Activated CD8-positive, alpha-beta T cell treated with anti-CD3 and anti-CD28 coated beads, Interleukin-2, amount 10 ng/mL, durations not matched to agents 7 days and 5 days (primary cell): Measurements from ENCODE around the gene OR56A4. TPM values are rescaled to one million over a fixed set of nuclear protein-coding genes. Genes with fewer than 3 reads are reported as not detected.

Source experiments
- ATAC-seq: fragments of 150-1000 bp; cut with Tn5 transposase; one replicate; pipeline ENCODE4 v1.10.0; 2021; ENCODE audit warnings: moderate library complexity
- CTCF ChIA-PET: fragments of 350-600 bp; sonication (Branson Sonifier 250); formaldehyde crosslinking; loops from one replicate; lab custom pipeline; 2021; ENCODE audit warnings: antibody characterized with exemption; lab: Charles Lee
- POLR2A ChIA-PET: fragments of 350-600 bp; sonication (Branson Sonifier 250); formaldehyde crosslinking; loops from one replicate; lab custom pipeline; 2021; ENCODE audit warnings: antibody characterized with exemption; lab: Charles Lee
- DNase-seq: peaks from one replicate; pipeline ENCODE4 v3.0.0-alpha.2; 2020
- H3K27ac Mint-ChIP-seq: one replicate; pipeline ENCODE4 v1.8.0; 2021; ENCODE audit warnings: mild to moderate bottlenecking, mixed read lengths
- H3K27me3 Mint-ChIP-seq: one replicate; pipeline ENCODE4 v1.8.0; 2021; ENCODE audit warnings: low read depth, mixed read lengths
- H3K36me3 Mint-ChIP-seq: one replicate; pipeline ENCODE4 v1.8.0; 2021; ENCODE audit warnings: low read depth, mixed read lengths
- H3K4me1 Mint-ChIP-seq: one replicate; pipeline ENCODE4 v1.8.0; 2021; ENCODE audit warnings: low read depth, mixed read lengths
- H3K4me3 Mint-ChIP-seq: one replicate; pipeline ENCODE4 v1.8.0; 2021; ENCODE audit warnings: mild to moderate bottlenecking, mixed read lengths
- H3K9me3 Mint-ChIP-seq: one replicate; pipeline ENCODE4 v1.8.0; 2022; ENCODE audit warnings: mixed read lengths; ENCODE audit not compliant: insufficient read depth
- total RNA-seq, 2 experiments: library from RNA; stranded (reverse); gene quantifications; one replicate each; pipeline ENCODE4 v1.2.3, GENCODE V29; 2021

The OR56A4 gene
- not detected for total RNA-seq

GRCh38 chr11:6006846-6007245 lies at the start of gene OR56A4:
OR56A4 (minus strand) TSS chr11:6006946; CDS start chr11:6002992, 3,954 bp downstream.
- no peak for ATAC-seq
- ChIA-PET POLR2A (no interaction called here), CTCF (no interaction called here)

DNA sequence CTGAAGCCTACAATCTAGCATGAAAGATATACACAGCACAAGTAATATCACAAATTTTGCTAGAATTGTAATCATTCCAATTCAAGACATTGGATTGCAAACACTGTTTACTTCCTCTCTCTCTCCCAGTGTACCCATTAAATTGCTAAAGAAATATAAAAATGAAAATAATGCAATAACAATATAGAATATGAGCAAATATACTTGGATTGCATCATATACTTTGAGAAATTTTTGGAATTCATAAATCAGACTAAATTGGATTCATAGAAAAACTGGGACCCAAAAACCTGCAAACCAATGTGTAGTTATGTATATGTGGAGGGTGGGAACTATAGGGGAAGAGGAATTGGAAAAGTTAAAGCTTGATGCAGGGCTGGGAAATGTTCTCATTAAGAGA lies 48.8 kb upstream of the OR56A4 start:
- Mint-ChIP-seq H3K36me3 (no peaks in the 10 kb centered on the region), H3K27me3 (peaks cover 3% of the 10 kb centered on the region), H3K27ac (no peak overlapping the region), H3K4me1 (no peaks in the 10 kb centered on the region), H3K9me3 (no peaks in the 10 kb centered on the region), H3K4me3 (no peak overlapping the region)
- CTCF ChIA-PET: no interaction called here
- no peak for DNase-seq
- POLR2A ChIA-PET: no interaction called here
- ATAC-seq: no peak

More at GRCh38 chr11:6006846-6007245, at the start of gene OR56A4:
- no peak for DNase-seq
- H3K36me3 Mint-ChIP-seq: no peaks in the 10 kb centered on the region
- H3K27me3 Mint-ChIP-seq: peaks cover 8% of the 10 kb centered on the region
- no peaks in the 10 kb centered on the region for H3K9me3 Mint-ChIP-seq
- no peak within 1 kb of the TSS for H3K27ac Mint-ChIP-seq
- H3K4me1 Mint-ChIP-seq: no peaks in the 10 kb centered on the region
- no peak within 1 kb of the TSS for H3K4me3 Mint-ChIP-seq

DNA sequence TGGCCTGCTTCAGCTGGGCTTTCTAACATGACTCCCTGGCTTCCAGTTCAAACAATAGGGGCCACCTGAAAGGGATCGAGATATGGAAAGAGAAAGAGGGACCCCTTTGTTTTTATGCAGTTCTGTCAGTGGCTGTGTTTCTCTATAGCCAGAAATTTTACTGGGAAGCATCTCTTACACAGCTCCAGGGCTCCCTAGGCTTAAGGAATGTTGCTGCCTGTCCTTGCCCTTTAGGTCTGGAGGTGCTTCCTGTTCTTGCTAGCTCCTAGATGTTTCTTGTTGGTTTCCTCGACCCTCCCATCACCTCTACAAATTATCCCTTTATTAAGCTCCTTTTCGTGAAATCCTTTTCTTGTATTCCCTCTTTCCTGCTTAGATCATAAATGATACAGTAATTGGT lies 45.6 kb upstream of the OR56A4 start:
- ATAC-seq (no peak), DNase-seq (no peak)
- H3K4me3 Mint-ChIP-seq: no peak overlapping the region
- no peaks in the 10 kb centered on the region for H3K9me3 Mint-ChIP-seq
- no peak overlapping the region for H3K27ac Mint-ChIP-seq
- ChIA-PET CTCF (no interaction called here), POLR2A (no interaction called here)
- peaks cover 13% of the 10 kb centered on the region for H3K27me3 Mint-ChIP-seq
- no peaks in the 10 kb centered on the region for H3K36me3 Mint-ChIP-seq
- no peaks in the 10 kb centered on the region for H3K4me1 Mint-ChIP-seq

GRCh38 chr11:6040874-6041273 lies 34.1 kb upstream of the OR56A4 start:
- DNase-seq (no peak), ATAC-seq (no peak)
- no peaks in the 10 kb centered on the region for H3K4me1 Mint-ChIP-seq
- ChIA-PET POLR2A (no interaction called here), CTCF (interaction anchor here (1.4 to 2.5 kb wide), 2 partner anchors 210 to 313 kb away, joined by 3 to 5 read pairs; no protein-coding TSS in a partner anchor)
- H3K27ac Mint-ChIP-seq: no peak overlapping the region
- H3K4me3 Mint-ChIP-seq: no peak overlapping the region
- no peaks in the 10 kb centered on the region for H3K36me3 Mint-ChIP-seq
- H3K27me3 Mint-ChIP-seq: peaks cover 10% of the 10 kb centered on the region
- no peaks in the 10 kb centered on the region for H3K9me3 Mint-ChIP-seq

DNA sequence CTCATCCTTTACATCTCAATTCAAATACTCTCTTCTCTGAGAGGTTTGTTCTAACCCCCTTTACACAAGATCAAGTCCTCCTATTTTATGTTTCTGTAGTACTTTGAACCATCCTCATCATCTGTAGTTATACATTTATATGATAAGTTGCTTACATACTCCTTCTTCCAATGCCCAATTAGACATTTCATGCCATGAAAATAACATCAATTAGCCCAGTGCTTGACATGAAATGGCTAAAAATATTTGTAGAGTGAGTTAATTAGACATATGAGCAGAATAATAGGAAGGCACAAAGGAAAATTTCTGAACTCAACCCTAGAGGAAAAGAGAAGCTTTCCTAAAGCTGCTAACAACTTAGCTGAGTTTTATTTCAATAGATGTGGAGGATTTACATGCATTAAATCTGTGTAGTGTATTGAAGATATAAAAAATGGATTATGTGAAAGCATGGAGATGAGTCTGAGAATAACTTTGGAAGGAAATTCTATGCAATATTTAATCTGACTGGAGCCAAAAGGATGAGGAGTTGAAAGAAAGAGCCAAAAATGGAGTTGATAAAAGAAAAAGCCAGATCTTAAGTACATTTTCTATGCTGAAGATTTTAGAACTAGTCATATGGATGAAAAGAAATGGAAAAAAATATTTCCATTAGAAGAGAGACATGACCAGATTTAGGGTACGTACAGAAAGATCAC lies 24.1 kb upstream of the OR56A4 start, which contains the start of gene OR56A1:
TSS of gene OR56A1 (minus strand) at position 51 of the 698 bp plus-strand sequence. CDS start 3,066 bp downstream, outside the sequence.
- H3K9me3 Mint-ChIP-seq: no peaks in the 10 kb centered on the region
- no peaks in the 10 kb centered on the region for H3K36me3 Mint-ChIP-seq
- no peak for ATAC-seq
- H3K27me3 Mint-ChIP-seq: peaks cover 10% of the 10 kb centered on the region
- H3K4me1 Mint-ChIP-seq: no peaks in the 10 kb centered on the region
- H3K27ac Mint-ChIP-seq: no peak within 1 kb of the TSS
- DNase-seq: no peak
- ChIA-PET POLR2A (no interaction called here), CTCF (no interaction called here)
- H3K4me3 Mint-ChIP-seq: no peak within 1 kb of the TSS

- ATAC-seq (no peak), DNase-seq (no peak)
- no peaks in the 10 kb centered on the region for H3K4me1 Mint-ChIP-seq
- no peak overlapping the region for H3K27ac Mint-ChIP-seq
- no peaks in the 10 kb centered on the region for H3K36me3 Mint-ChIP-seq
- ChIA-PET POLR2A (interaction anchor here (0.6 kb wide), 1 partner anchor 103 kb away, joined by 3 read pairs; no protein-coding TSS in a partner anchor), CTCF (no interaction called here)
- H3K9me3 Mint-ChIP-seq: no peaks in the 10 kb centered on the region
- peaks cover 17% of the 10 kb centered on the region for H3K27me3 Mint-ChIP-seq
- H3K4me3 Mint-ChIP-seq: no peak overlapping the region
Observed at GRCh38 chr11:6027501-6027900, 20.8 kb upstream of the OR56A4 start.

- H3K36me3 Mint-ChIP-seq: no peaks in the 10 kb centered on the region
- H3K27ac Mint-ChIP-seq: no peak overlapping the region
- no peak for ATAC-seq
- ChIA-PET CTCF (no interaction called here), POLR2A (no interaction called here)
- H3K9me3 Mint-ChIP-seq: no peaks in the 10 kb centered on the region
- H3K27me3 Mint-ChIP-seq: peaks cover 17% of the 10 kb centered on the region
- no peak for DNase-seq
- no peak overlapping the region for H3K4me3 Mint-ChIP-seq
- H3K4me1 Mint-ChIP-seq: no peaks in the 10 kb centered on the region
Observed at GRCh38 chr11:6025056-6025455, 18.3 kb upstream of the OR56A4 start.

DNA sequence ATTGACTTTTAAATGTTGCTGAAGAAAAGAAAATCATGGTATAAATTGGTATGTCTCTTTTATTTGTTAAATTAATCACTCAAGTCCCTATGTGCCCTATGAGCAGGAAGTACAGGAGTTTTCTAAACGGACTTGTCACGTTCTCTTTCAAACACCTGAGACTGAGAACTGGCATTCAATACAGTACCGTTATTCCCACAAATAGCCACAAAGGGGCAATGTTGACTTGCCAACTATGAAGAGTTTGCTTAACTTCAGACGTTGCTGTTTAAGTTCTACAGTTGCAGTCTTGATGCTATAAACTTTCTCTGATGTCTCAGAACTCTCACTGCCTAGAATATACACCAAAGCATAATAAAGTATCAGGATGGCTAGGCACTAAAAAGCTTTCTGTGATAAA lies 16.2 kb upstream of the OR56A4 start:
- H3K4me1 Mint-ChIP-seq: no peaks in the 10 kb centered on the region
- CTCF ChIA-PET: interaction anchor here (0.6 to 1.5 kb wide), 8 partner anchors 13 to 356 kb away, joined by 3 to 12 read pairs (median 4); no protein-coding TSS in a partner anchor
- ATAC-seq (peak; percentile 64), DNase-seq (peak; percentile 30)
- no peaks in the 10 kb centered on the region for H3K36me3 Mint-ChIP-seq
- H3K4me3 Mint-ChIP-seq: no peak overlapping the region
- no peaks in the 10 kb centered on the region for H3K9me3 Mint-ChIP-seq
- POLR2A ChIA-PET: interaction anchor here (1.2 kb wide), 1 partner anchor 11 kb away, joined by 3 read pairs; no protein-coding TSS in a partner anchor
- peaks cover 26% of the 10 kb centered on the region for H3K27me3 Mint-ChIP-seq
- H3K27ac Mint-ChIP-seq: no peak overlapping the region

GRCh38 chr11:6013042-6013441 lies 6.3 kb upstream of the OR56A4 start:
- POLR2A ChIA-PET: no interaction called here
- Mint-ChIP-seq H3K9me3 (peaks cover 11% of the 10 kb centered on the region), H3K27ac (no peak overlapping the region), H3K27me3 (peaks cover 10% of the 10 kb centered on the region), H3K4me1 (no peaks in the 10 kb centered on the region), H3K36me3 (no peaks in the 10 kb centered on the region), H3K4me3 (no peak overlapping the region)
- ATAC-seq (no peak), DNase-seq (no peak)
- CTCF ChIA-PET: interaction anchor here (0.6 to 0.9 kb wide), 2 partner anchors 11 to 938 kb away, joined by 3 read pairs; no protein-coding TSS in a partner anchor

DNA sequence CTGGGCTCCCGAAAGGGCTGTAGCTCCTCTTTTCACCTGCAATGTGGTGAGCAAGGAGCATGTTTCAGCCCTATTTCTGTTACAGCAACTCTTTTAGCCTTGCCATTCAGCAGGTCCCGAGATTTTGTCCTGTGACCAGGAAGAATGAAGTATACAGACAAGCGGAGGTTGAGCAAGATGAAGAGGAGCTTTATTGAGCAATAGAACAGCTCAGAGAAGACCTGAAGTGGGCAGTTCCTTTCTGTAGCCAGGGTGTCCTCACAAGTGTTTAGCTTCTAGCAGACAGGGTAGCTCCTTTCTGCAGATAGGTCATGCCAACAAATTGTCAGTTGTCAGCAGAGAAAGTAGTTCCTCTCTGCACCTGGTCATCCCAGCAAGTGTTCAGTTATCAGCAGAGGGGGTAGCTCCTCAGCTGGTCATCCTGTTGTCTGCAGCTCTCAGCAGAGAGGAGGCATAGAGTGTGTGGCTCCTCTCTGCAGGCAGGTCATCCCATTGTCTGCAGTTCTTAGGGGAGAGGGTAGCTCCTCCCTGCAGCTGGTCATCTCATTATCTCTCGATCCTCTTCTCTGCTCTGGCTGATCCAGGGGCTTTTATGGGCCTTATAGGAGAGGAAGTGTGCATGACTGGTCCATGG lies 5.4 kb upstream of the OR56A4 start:
- no peak for ATAC-seq
- POLR2A ChIA-PET: interaction anchor here (1.0 kb wide), 1 partner anchor 11 kb away, joined by 3 read pairs; no protein-coding TSS in a partner anchor
- H3K27ac Mint-ChIP-seq: no peak overlapping the region
- H3K27me3 Mint-ChIP-seq: peaks cover 8% of the 10 kb centered on the region
- H3K9me3 Mint-ChIP-seq: peaks cover 4% of the 10 kb centered on the region
- no peaks in the 10 kb centered on the region for H3K36me3 Mint-ChIP-seq
- no peaks in the 10 kb centered on the region for H3K4me1 Mint-ChIP-seq
- DNase-seq: no peak
- H3K4me3 Mint-ChIP-seq: no peak overlapping the region
- CTCF ChIA-PET: interaction anchor here (0.9 kb wide), 1 partner anchor 10 kb away, joined by 3 read pairs; no protein-coding TSS in a partner anchor

GRCh38 chr11:6006395-6006794 lies 351 bp downstream of the OR56A4 start:
- Mint-ChIP-seq H3K27ac (no peak overlapping the region), H3K4me3 (no peak overlapping the region), H3K27me3 (peaks cover 8% of the 10 kb centered on the region), H3K36me3 (no peaks in the 10 kb centered on the region), H3K4me1 (no peaks in the 10 kb centered on the region), H3K9me3 (no peaks in the 10 kb centered on the region)
- DNase-seq (no peak), ATAC-seq (no peak)
- POLR2A ChIA-PET: no interaction called here
- CTCF ChIA-PET: no interaction called here

DNA sequence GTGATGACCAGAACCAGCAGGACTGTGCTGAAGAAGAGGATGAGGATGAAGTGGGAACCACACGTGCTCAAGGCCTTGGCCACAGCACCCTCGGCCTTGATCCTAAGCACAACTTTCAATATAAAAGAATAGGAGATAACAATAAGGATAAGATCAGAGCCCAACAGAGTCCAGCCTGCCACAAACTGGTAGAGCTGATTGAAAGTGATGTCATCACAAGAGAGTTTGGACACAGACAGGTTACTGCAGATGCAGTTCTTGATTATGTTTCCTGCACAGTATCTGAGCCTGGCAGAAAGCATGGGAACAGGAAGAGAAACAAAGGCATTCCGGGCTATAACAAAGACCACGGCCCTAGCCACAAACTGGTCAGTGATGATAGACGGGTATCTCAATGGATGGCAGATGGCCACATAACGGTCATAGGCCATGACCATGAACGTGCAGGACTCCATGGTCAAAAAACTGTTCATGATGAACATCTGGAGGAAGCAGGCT lies 4.5 kb downstream of the OR56A4 start:
- POLR2A ChIA-PET: no interaction called here
- CTCF ChIA-PET: interaction anchor here (1.1 kb wide), 1 partner anchor 10 kb away, joined by 3 read pairs; no protein-coding TSS in a partner anchor
- no peaks in the 10 kb centered on the region for H3K4me1 Mint-ChIP-seq
- no peak for DNase-seq
- no peaks in the 10 kb centered on the region for H3K36me3 Mint-ChIP-seq
- no peak overlapping the region for H3K27ac Mint-ChIP-seq
- no peaks in the 10 kb centered on the region for H3K9me3 Mint-ChIP-seq
- no peak overlapping the region for H3K4me3 Mint-ChIP-seq
- no peak for ATAC-seq
- H3K27me3 Mint-ChIP-seq: no peaks in the 10 kb centered on the region
